ENCODE results near the gene SBK1. TPM values are rescaled to one million over a fixed set of nuclear protein-coding genes. Genes with fewer than 3 reads are reported as not detected.

SBK1 gene
- total RNA-seq, 1 experiment from 2014 or later, result 19.2 TPM

GRCh38 chr16:28312327-28312726, 20.0 kb downstream of the SBK1 start (continued):
- TF ChIP-seq CEBPB (IDR thresholded peaks at IDR 0.05; ENCODE audit: low read depth) (no peak), MAX (IDR thresholded peaks at IDR 0.05) (no peak), JUND (IDR thresholded peaks at IDR 0.05) (no peak)

GRCh38 chr16:28313587-28313986, 21.3 kb downstream of the SBK1 start:
- Histone ChIP-seq H3K4me1 (ENCODE audit: control insufficient read depth in 1 of 2, insufficient read depth in 2 of 2, low read length in 2 of 2) (peaks cover 4 to 13% of the 10 kb centered on the region in 2 experiments; a peak in 2 of 4 replicates), H3K27me3 (ENCODE audit: insufficient read depth, low read length) (no peaks in the 10 kb centered on the region), H3K27ac (ENCODE audit: low read depth, low read length) (no peak overlapping the region), H3K36me3 (ENCODE audit: control insufficient read depth in 1 of 2, insufficient read depth in 2 of 2, low read length in 2 of 2) (no peaks in the 10 kb centered on the region), H3K4me3 (replicated peaks in 1 of 2; ENCODE audit: low read depth in 1 of 2, low read length in 2 of 2) (no peak overlapping the region), H2AFZ (ENCODE audit: low read depth, low read length, poor library complexity, severe bottlenecking) (no peak overlapping the region), H4K20me1 (ENCODE audit: insufficient read depth) (no peaks in the 10 kb centered on the region), H3K9me3 (ENCODE audit: control insufficient read depth in 1 of 2, insufficient read depth in 1 of 2, low read depth in 1 of 2, low read length in 2 of 2) (no peaks in the 10 kb centered on the region), H3K9ac (ENCODE audit: low read length) (no peak overlapping the region), H3K9me2 (ENCODE audit: insufficient read depth) (no peaks in the 10 kb centered on the region), H3K79me2 (ENCODE audit: insufficient read depth, low read length) (no peaks in the 10 kb centered on the region), H3K4me2 (ENCODE audit: low read length) (no peak overlapping the region)
- ChIA-PET RAD21 (ENCODE audit: low non-redundant PET in 1 of 2, low total read pairs in 2 of 2, uncharacterized antibody in 2 of 2, unreplicated experiment in 2 of 2) (no interaction called here), POLR2A (no interaction called here), CTCF (interaction anchor here (0.8 kb wide), 1 partner anchor 8 kb away, joined by 4 read pairs; no protein-coding TSS in a partner anchor)
- intact Hi-C loops (cut with micrococcal nuclease), result no loop called here
- ATAC-seq (no peak), DNase-seq (ENCODE audit: low read depth, low spot score) (no peak)
- TF ChIP-seq SP1 (IDR thresholded peaks at IDR 0.05; ENCODE audit: low read depth) (no peak), SIN3A (IDR thresholded peaks at IDR 0.05; ENCODE audit: low read depth) (no peak), ATF3 (IDR thresholded peaks at IDR 0.05) (no peak), EGR1 (IDR thresholded peaks at IDR 0.05; ENCODE audit: low read depth) (no peak), POLR2AphosphoS5 (IDR thresholded peaks at IDR 0.05; ENCODE audit: low read depth, low read length) (no peak), SRF (IDR thresholded peaks at IDR 0.05; ENCODE audit: low read depth) (no peak), JUND (IDR thresholded peaks at IDR 0.05) (no peak), CTCF (IDR thresholded peaks at IDR 0.05 in 2 of 3, conservative IDR thresholded peaks at IDR 0.05 in 1 of 3; ENCODE audit: borderline replicate concordance in 1 of 3, insufficient read depth in 1 of 3, low read depth in 2 of 3, low read length in 2 of 3) (no peak), ZFX (IDR thresholded peaks at IDR 0.05) (no peak)
- no TSS peak for BruUV-seq (replicated peaks)

Data from HCT116 (cell line).